Epidermal melanocyte (primary cell): ENCODE results near the gene ZBTB34.

Experiments
- DNase-seq: peaks from one replicate; pipeline ENCODE4 v3.0.0; 2011; ENCODE audit warnings: low spot score; ENCODE audit not compliant: insufficient read length

ZBTB34 gene

GRCh38 chr9:126919193-126919592 lies 58.8 kb downstream of the ZBTB34 start:
- DNase-seq, result no peak

- no peak for DNase-seq
Measured at GRCh38 chr9:126925876-126926275, 65.4 kb downstream of the ZBTB34 start.

DNA sequence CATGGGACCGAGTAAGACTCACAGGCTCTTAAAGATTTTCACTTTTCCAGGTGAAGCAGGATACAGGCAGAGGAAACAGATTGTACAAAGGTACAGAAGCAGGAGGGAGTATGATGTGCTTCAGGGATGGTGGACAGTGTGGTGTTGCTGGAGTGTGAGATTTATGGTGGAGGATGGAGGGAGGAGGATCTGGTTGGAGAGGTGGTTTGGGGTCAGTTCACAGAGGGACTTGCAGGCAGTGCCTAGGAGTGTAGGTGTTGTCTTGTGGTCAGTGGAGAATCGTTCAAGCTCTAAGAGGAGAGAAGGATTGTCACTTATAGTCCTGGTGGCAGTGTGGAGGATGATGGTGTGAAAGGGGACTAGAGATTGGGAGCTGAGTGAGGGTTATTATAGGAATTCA lies 65.9 kb downstream of the ZBTB34 start:
- no peak for DNase-seq

- DNase-seq, result no peak
Measured at GRCh38 chr9:126927419-126927818, 67.0 kb downstream of the ZBTB34 start.

DNA sequence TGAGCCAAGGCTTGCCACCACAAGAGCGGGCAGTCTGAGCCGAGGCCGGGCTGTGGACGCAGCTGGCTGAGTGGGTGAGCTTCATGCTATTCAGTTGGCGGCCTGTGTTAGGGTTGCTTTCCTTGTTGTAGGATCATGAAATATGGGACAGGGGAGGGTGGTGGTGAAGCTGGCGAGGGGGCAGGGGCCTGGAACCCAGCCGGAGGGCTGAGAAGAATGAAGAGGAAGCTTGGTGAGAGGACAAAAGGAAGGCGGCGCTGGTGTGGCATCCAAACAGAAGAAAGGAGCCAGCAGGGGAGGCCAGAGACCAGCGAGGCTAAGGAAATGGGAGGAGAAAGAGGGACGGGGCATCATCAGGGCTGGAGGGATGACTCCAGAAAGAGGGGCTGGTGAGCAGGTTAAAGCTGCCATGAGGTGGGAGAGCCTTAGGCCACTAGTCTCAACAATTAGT lies 72.5 kb downstream of the ZBTB34 start:
- DNase-seq, result no peak

DNA sequence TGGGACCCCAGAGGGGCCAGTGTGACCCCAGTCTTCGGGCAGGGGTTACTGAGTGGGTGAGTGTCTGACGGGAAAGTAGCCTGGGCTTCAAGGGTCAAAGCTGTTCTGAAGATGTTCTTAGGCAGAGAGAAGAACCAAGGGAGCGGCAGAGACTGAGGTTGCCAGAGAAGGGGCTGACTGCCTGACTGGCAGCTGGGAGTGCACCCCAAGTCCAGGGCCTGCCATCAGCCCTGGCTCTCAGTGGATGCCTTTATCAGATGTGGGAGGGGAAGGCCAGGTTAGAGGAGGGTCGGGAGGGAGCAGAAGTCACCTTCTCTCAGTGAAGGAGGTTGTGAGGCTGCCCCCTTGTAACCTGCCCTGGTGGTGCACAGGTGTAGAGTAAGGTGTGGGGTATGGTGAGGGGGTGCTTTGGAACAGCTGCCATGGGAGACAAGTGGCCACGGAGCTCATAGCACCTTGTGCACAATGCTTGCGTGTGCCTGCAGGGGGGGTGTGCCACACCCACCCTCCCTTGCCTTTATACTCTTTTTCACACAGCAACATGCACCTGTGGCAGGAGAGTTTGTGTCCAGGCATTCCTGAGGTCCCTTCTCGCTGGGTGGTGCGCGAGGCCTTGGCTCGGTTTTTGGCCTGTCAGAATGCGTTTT lies 73.0 kb downstream of the ZBTB34 start:
- no peak for DNase-seq

DNA sequence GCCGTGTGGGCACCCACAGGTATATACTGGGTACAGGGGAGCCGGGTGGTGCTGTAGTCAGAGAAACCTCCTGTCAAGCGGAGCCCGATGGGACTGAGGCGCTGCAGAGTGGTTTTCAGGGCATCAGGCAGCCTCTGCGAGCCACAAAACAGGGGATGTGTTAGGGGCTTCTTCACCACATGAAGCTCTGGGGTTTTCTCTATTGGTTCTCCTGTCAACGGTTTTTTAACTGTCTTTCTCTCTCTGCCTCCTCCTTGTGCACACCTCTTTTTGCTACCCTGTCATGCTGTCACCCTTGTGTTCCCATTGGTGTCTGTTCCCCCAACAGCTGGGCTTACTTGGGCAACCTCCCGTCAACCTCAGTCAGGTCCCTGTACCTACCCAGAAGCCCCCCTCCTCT lies 74.0 kb downstream of the ZBTB34 start:
- no peak for DNase-seq
